ENCODE measurements around the gene SLIT3. TPM values are rescaled to one million over a fixed set of nuclear protein-coding genes. Genes with fewer than 3 reads are reported as not detected.

SLIT3 gene
- total and polyA plus RNA-seq, 10 of the 15 experiments (the other 5 are each of a cell fraction or from before 2014, with no cell fraction given): 0.05 TPM; not detected in 9

GRCh38 chr5:169291877-169292276 is 9.1 kb downstream of the SLIT3 start:
- intact Hi-C loops (cut with micrococcal nuclease; ENCODE audit: unreplicated experiment): no loop called here

GRCh38 chr5:169290895-169291294 is 10.0 kb downstream of the SLIT3 start:
- intact Hi-C loops (cut with micrococcal nuclease; ENCODE audit: unreplicated experiment) (no loop called here), in situ Hi-C loops (cut with MboI) (no loop called here)
- Histone ChIP-seq H3K36me3 (ENCODE audit: control insufficient read depth in 2 of 2, insufficient read depth in 2 of 2, low read length in 1 of 2) (no peaks in the 10 kb centered on the region), H3K9ac (ENCODE audit: control insufficient read depth, insufficient read depth, low read length) (no peak overlapping the region), H3K27ac (ENCODE audit: control insufficient read depth, insufficient read depth) (no peak overlapping the region), H3K4me3 (no peak overlapping the region), H3K4me1 (ENCODE audit: control insufficient read depth, insufficient read depth, low read length) (no peaks in the 10 kb centered on the region), H3K9me3 (replicated peaks; ENCODE audit: control insufficient read depth, insufficient read depth, low read length) (no peaks in the 10 kb centered on the region), H3K79me2 (ENCODE audit: control insufficient read depth, insufficient read depth, low read length) (no peaks in the 10 kb centered on the region), H4K20me1 (ENCODE audit: control insufficient read depth, insufficient read depth) (no peaks in the 10 kb centered on the region; the same call in 1 of the 2 replicates), H2AFZ (ENCODE audit: control insufficient read depth, low read depth, low read length) (no peak overlapping the region), H3K4me2 (ENCODE audit: control insufficient read depth, insufficient read depth) (no peak overlapping the region), H3K27me3 (replicated peaks in 1 of 2; ENCODE audit: control insufficient read depth in 2 of 2, insufficient read depth in 2 of 2, low read length in 1 of 2) (no peaks in the 10 kb centered on the region; a peak in 2 of 4 replicates)
- BruUV-seq (replicated peaks): no TSS peak
- SMC1A ChIA-PET (ENCODE audit: uncharacterized antibody, unreplicated experiment): no interaction called here
- RAD21 ChIA-PET (ENCODE audit: unreplicated experiment): no interaction called here
- TF ChIP-seq HCFC1 (IDR thresholded peaks at IDR 0.05; ENCODE audit: low read length) (no peak), WRNIP1 (IDR thresholded peaks at IDR 0.05; ENCODE audit: borderline replicate concordance, low read depth, low read length) (no peak), CREM (IDR thresholded peaks at IDR 0.05; ENCODE audit: low read depth) (no peak), KLF5 (IDR thresholded peaks at IDR 0.05; ENCODE audit: partially characterized antibody) (no peak), MEF2B (IDR thresholded peaks at IDR 0.05; ENCODE audit: partially characterized antibody, poor library complexity, severe bottlenecking) (no peak), ZBED1 (IDR thresholded peaks at IDR 0.05; ENCODE audit: borderline replicate concordance) (no peak), SPI1 (IDR thresholded peaks at IDR 0.05; ENCODE audit: borderline replicate concordance, insufficient read depth, low read depth, low read length) (no peak), SKIL (IDR thresholded peaks at IDR 0.05; ENCODE audit: low read depth, poor library complexity, severe bottlenecking) (no peak)
- FAIRE-seq (no peak), DNase-seq (ENCODE audit: low read depth, low spot score) (no peak), ATAC-seq (no peak)
- 42% methylated on average over 6 of the region's 6 CpGs for WGBS (ENCODE audit: insufficient coverage, insufficient replicate concordance, low lambda C conversion rate, missing lambda C conversion rate)
- POLR2A ChIA-PET: no interaction called here
- CTCF ChIA-PET: no interaction called here

More at GRCh38 chr5:169291877-169292276, 9.1 kb downstream of the SLIT3 start:
- CTCF ChIA-PET: no interaction called here
- BruUV-seq (replicated peaks): no TSS peak
- H3K27ac ChIP-seq (ENCODE audit: control insufficient read depth, insufficient read depth): no peak overlapping the region
- TF ChIP-seq IKZF2 (IDR thresholded peaks at IDR 0.05) (no peak), YBX1 (IDR thresholded peaks at IDR 0.05) (no peak)
- POLR2A ChIA-PET: no interaction called here
- H3K36me3 ChIP-seq (ENCODE audit: control insufficient read depth in 2 of 2, insufficient read depth in 2 of 2, low read length in 1 of 2): no peaks in the 10 kb centered on the region
- H3K4me1 ChIP-seq (ENCODE audit: control insufficient read depth, insufficient read depth, low read length): no peaks in the 10 kb centered on the region
- no peak for DNase-seq (ENCODE audit: low read depth, low spot score)
- no peak for FAIRE-seq
- no peaks in the 10 kb centered on the region; the same call in 1 of the 2 replicates for H4K20me1 ChIP-seq (ENCODE audit: control insufficient read depth, insufficient read depth)
- H3K79me2 ChIP-seq (ENCODE audit: control insufficient read depth, insufficient read depth, low read length): no peaks in the 10 kb centered on the region
- SMC1A ChIA-PET (ENCODE audit: uncharacterized antibody, unreplicated experiment): interaction anchor here (1.2 kb wide), 1 partner anchor 30 kb away, joined by 3 read pairs; no protein-coding TSS in a partner anchor
- 19% methylated on average over 4 of the region's 4 CpGs for WGBS (ENCODE audit: insufficient coverage, insufficient replicate concordance, low lambda C conversion rate, missing lambda C conversion rate)
- RAD21 ChIA-PET (ENCODE audit: unreplicated experiment): no interaction called here
- H2AFZ ChIP-seq (ENCODE audit: control insufficient read depth, low read depth, low read length): no peak overlapping the region
- H3K27me3 ChIP-seq (replicated peaks in 1 of 2; ENCODE audit: control insufficient read depth in 2 of 2, insufficient read depth in 2 of 2, low read length in 1 of 2): no peaks in the 10 kb centered on the region; a peak in 1 of 4 replicates
- no peak overlapping the region for H3K4me2 ChIP-seq (ENCODE audit: control insufficient read depth, insufficient read depth)
- in situ Hi-C loops (cut with MboI): no loop called here
- no peak overlapping the region for H3K4me3 ChIP-seq
- H3K9ac ChIP-seq (ENCODE audit: control insufficient read depth, insufficient read depth, low read length): no peak overlapping the region
- no peak for ATAC-seq
- no peaks in the 10 kb centered on the region for H3K9me3 ChIP-seq (replicated peaks; ENCODE audit: control insufficient read depth, insufficient read depth, low read length)
